Pons (tissue), 1 donor: ENCODE data around the gene RHBDL3.
"Not testable (repeated sequence)": the region's sequence is repeated elsewhere in the genome, so short reads cannot be mapped to it uniquely, and the experiment has no call there.

Experiments
- DNase-seq: peaks from one replicate; pipeline ENCODE4 v3.0.0-alpha.2; 2016; ENCODE audit warnings: low spot score

Gene RHBDL3

GRCh38 chr17:32323811-32324491 lies 58.3 kb downstream of the RHBDL3 start:
- DNase-seq = no peak

GRCh38 chr17:32327911-32328310 lies 62.3 kb downstream of the RHBDL3 start:
- DNase-seq = no peak

- no peak for DNase-seq
Observed at GRCh38 chr17:32330147-32330546, 64.5 kb downstream of the RHBDL3 start.

GRCh38 chr17:32331243-32332040 lies 65.8 kb downstream of the RHBDL3 start:
- DNase-seq = no peak

- DNase-seq = no peak
Observed at GRCh38 chr17:32333187-32333586, 67.6 kb downstream of the RHBDL3 start.

GRCh38 chr17:32335046-32335445 lies 69.4 kb downstream of the RHBDL3 start:
- DNase-seq = no peak

GRCh38 chr17:32335687-32336086 lies 70.1 kb downstream of the RHBDL3 start:
- DNase-seq = no peak

- DNase-seq = peak; percentile 31
Observed at GRCh38 chr17:32341141-32341856, 75.7 kb downstream of the RHBDL3 start.

- peak; percentile 61 for DNase-seq
Observed at GRCh38 chr17:32341857-32342602, 76.4 kb downstream of the RHBDL3 start, which contains the start of gene C17orf75. Gene C17orf75, minus strand, starts transcription at chr17:32342173. Its CDS starts 34 bp downstream, at chr17:32342139.

GRCh38 chr17:32342603-32343325 lies 77.1 kb downstream of the RHBDL3 start:
- DNase-seq = no peak

GRCh38 chr17:32345951-32346600 lies 80.4 kb downstream of the RHBDL3 start:
- DNase-seq = no peak

- no peak for DNase-seq
Observed at GRCh38 chr17:32348483-32348800, 82.8 kb downstream of the RHBDL3 start.

- peak; percentile 50 for DNase-seq
Observed at GRCh38 chr17:32349503-32349853, 83.8 kb downstream of the RHBDL3 start.

GRCh38 chr17:32349854-32350665 lies 84.4 kb downstream of the RHBDL3 start, which contains the start of gene ZNF207:
Gene ZNF207, plus strand, starts transcription at chr17:32350157. Its CDS starts 129 bp downstream, at chr17:32350286.
- peak; percentile 96 for DNase-seq

GRCh38 chr17:32350666-32351418 lies 85.2 kb downstream of the RHBDL3 start:
- DNase-seq = peak; percentile 44

- not testable (repeated sequence) for DNase-seq
Observed at GRCh38 chr17:32352734-32353133, 87.1 kb downstream of the RHBDL3 start.

GRCh38 chr17:32355649-32356377 lies 90.2 kb downstream of the RHBDL3 start:
- DNase-seq = no peak

- no peak for DNase-seq
Observed at GRCh38 chr17:32356378-32356743, 90.7 kb downstream of the RHBDL3 start.

- DNase-seq = no peak
Observed at GRCh38 chr17:32356750-32357149, 91.1 kb downstream of the RHBDL3 start.
